Heart left ventricle (tissue), 16 donors: ENCODE measurements around the gene CACNA2D3. TPM values are rescaled to one million over a fixed set of nuclear protein-coding genes. Genes with fewer than 3 reads are reported as not detected.

Source experiments
- ATAC-seq, 4 donors: fragments of 200-7000 bp; cut with Tn5 transposase; one replicate each; pipeline ENCODE4 v1.9.1; 2020 to 2022; ENCODE audit warnings: moderate library complexity in 4 of 4, mild to moderate bottlenecking in 3 of 4, moderate number of reproducible peaks in 1 of 4
- DNase-seq, 5 donors: peaks; one replicate each; pipeline ENCODE4 v3.0.0-alpha.2; 2020
- H3K27ac ChIP-seq, 12 donors: fragments of 200-600 bp; sonication (generic) in 4 of 12; one replicate each; pipeline versions ENCODE4 v1.5.0 to v1.8.0; 2016 to 2022; ENCODE audit warnings: mild to moderate bottlenecking in 2 of 12
- H3K27me3 ChIP-seq, 9 donors: fragments of 200-600 bp; sonication (generic) in 2 of 9; one replicate each; pipeline versions ENCODE4 v1.5.1 to v1.8.0; 2016 to 2022; ENCODE audit warnings: mild to moderate bottlenecking in 3 of 9
- H3K36me3 ChIP-seq, 9 donors: fragments of 200-600 bp; sonication (generic) in 2 of 9; one replicate each; pipeline versions ENCODE4 v1.5.0 to v1.8.0; 2018 to 2022; ENCODE audit warnings: mild to moderate bottlenecking in 2 of 9
- H3K4me1 ChIP-seq, 12 donors: fragments of 200-600 bp; sonication (generic) in 4 of 12; one replicate each; pipeline versions ENCODE4 v1.5.0 to v1.8.0; 2016 to 2022; ENCODE audit warnings: mild to moderate bottlenecking in 3 of 12
- H3K4me3 ChIP-seq, 12 donors: fragments of 200-600 bp; sonication (generic) in 4 of 12; one replicate each; pipeline versions ENCODE4 v1.5.0 to v1.8.0; 2017 to 2022; ENCODE audit warnings: mild to moderate bottlenecking in 9 of 12, moderate library complexity in 4 of 12
- H3K9me3 ChIP-seq, 12 donors: fragments of 200-600 bp; sonication (generic) in 4 of 12; one replicate each; pipeline versions ENCODE4 v1.5.0 to v1.8.0; 2016 to 2022; ENCODE audit warnings: mild to moderate bottlenecking in 1 of 12
- CTCF ChIP-seq, 12 donors: fragments of 200-600 bp; sonication (generic) in 4 of 12; IDR thresholded peaks; one replicate each; pipeline versions ENCODE4 v1.5.0 to v1.8.0; 2018 to 2022; ENCODE audit warnings: antibody characterized with exemption in 12 of 12, mild to moderate bottlenecking in 5 of 12
- POLR2A ChIP-seq, 2 donors: fragments of 450-650 bp; IDR thresholded peaks; one replicate each; pipeline ENCODE4 v1.6.1; 2017; ENCODE audit warnings: antibody characterized with exemption in 2 of 2, mild to moderate bottlenecking in 2 of 2, moderate library complexity in 2 of 2
- WGBS, 4 donors: extraction: QIAGEN DNeasy Blood & Tissue Kit in 2 of 4; methylation state at CpG; one replicate each; pipeline versions ENCODE4 v1.1.5 to v1.1.7; 2013 to 2018; 5-methylcytosine and 5-hydroxymethylcytosine counted together
- intact Hi-C, 10 donors: fragments of 100-400 bp; cut with DNase I; formaldehyde crosslinking; loops; one replicate each; pipeline versions ENCODE4 v1.11.1 to v1.14.2; 2022
- polyA plus RNA-seq, 2 donors: library from polyadenylated mRNA; stranded (reverse); fragments of 200-250 nt; gene quantifications; one replicate each; pipeline ENCODE4 v1.2.3, GENCODE V29; 2013
- total RNA-seq, 9 donors: library from RNA; depleted of rRNA in 2 of 9; stranded (reverse); fragments of >200 nt in 2 of 9; fragmentation: NEBNext Ultra II Directional in 3 of 9; extraction: Animal tissue kit (Norgen Biotek cat#: 25700) in 3 of 9; gene quantifications; one replicate each; pipeline versions ENCODE4 v1.1.0 to v1.2.4, GENCODE V29; 2016 to 2023
- donor health status: ischemic (EF 13 %, LVEDD 7.1; RV severe dilation, severe dysfunction).
- donor health status: healthy with polysubstance abuse.
- donor health status: DM: no; HTN: yes; CAD: no.
- donor health status: DM: no; HTN: no; CAD: no.
- donor health status: ischemic (EF 25% LVEDD 6.9; RV normal size, moderate dysfunction).
- donor health status: ischemic (EF 25% LVEDD 5.7; RV mildly dilated, moderate dysfunction).
- donor health status: healthy.
- donor health status: DM: yes; HTN: yes; CAD: no.
- donor health status: ischemic (EF 35%, LVEDD 5.7; RV mildly dilated, moderate dysfunction).
- donor health status: nonischemic (EF 11% LVEDD 7.7; RV severe dilation, severe dysfunction).
- donor health status: DM: yes; HTN: yes; CAD: no.
- donor health status: PGD.
- donor health status: ischemic (EF 29% LVEDD 5.4; RV normal size, mild dysfunction).
- donor health status: nonischemic (EF 23%, LVEDD 6.1; RV moderate dilation, normal function).

The CACNA2D3 gene
- total and polyA plus RNA-seq, 11 donors = 0.17 to 25.1 (median 12.8) TPM

- Histone ChIP-seq H3K9me3 (no peaks in the 10 kb centered on the region), H3K36me3 (no peaks in the 10 kb centered on the region), H3K27ac (no peak overlapping the region), H3K4me3 (no peak overlapping the region), H3K4me1 (peaks cover 0 to 16% (median 2%) of the 10 kb centered on the region in 12 donors), H3K27me3 (no peaks in the 10 kb centered on the region)
- DNase-seq = no peak
- peak in 2 of 4 donors; percentile 19 to 46 for ATAC-seq
- 20 to 38% (median 24%) methylated on average over 4 to 5 of the region's 5 CpGs for WGBS, 4 donors
- intact Hi-C loops = loop anchor here in 7 of 10 donors (5.0 to 10.0 kb wide), 8 partner anchors 221 to 1301 kb away; partner anchors contain the start of gene WNT5A (in 1 of the 7)
- TF ChIP-seq CTCF (IDR thresholded peaks at IDR 0.05) (no peak), POLR2A (IDR thresholded peaks at IDR 0.05) (no peak)
Observed at GRCh38 chr3:54954022-54954421, 831.7 kb downstream of the CACNA2D3 start.

- intact Hi-C loops = loop anchor here in 7 of 10 donors (5.0 to 10.0 kb wide), 8 partner anchors 220 to 1300 kb away; partner anchors contain the start of gene WNT5A (in 1 of the 7)
- no peaks in the 10 kb centered on the region for H3K9me3 ChIP-seq
- H3K4me1 ChIP-seq = peaks cover 0 to 16% (median 2%) of the 10 kb centered on the region in 12 donors
- H3K4me3 ChIP-seq = no peak overlapping the region
- TF ChIP-seq POLR2A (IDR thresholded peaks at IDR 0.05) (no peak), CTCF (IDR thresholded peaks at IDR 0.05) (no peak)
- DNase-seq = no peak
- no peaks in the 10 kb centered on the region for H3K36me3 ChIP-seq
- H3K27me3 ChIP-seq = no peaks in the 10 kb centered on the region
- no peak overlapping the region for H3K27ac ChIP-seq
- ATAC-seq = no peak
- 86 to 88% (median 87%) methylated on average over 5 of the region's 5 CpGs for WGBS, 4 donors
Observed at GRCh38 chr3:54954521-54954920, 832.2 kb downstream of the CACNA2D3 start.

GRCh38 chr3:54955496-54955895 is 833.1 kb downstream of the CACNA2D3 start:
- TF ChIP-seq CTCF (IDR thresholded peaks at IDR 0.05) = no peak
- TF ChIP-seq POLR2A (IDR thresholded peaks at IDR 0.05) = no peak
- DNase-seq (no peak), ATAC-seq (no peak)
- H3K36me3 ChIP-seq = no peaks in the 10 kb centered on the region
- no peak overlapping the region for H3K4me3 ChIP-seq
- H3K27me3 ChIP-seq = no peaks in the 10 kb centered on the region
- intact Hi-C loops = loop anchor here in 5 of 10 donors (10.0 kb wide), 6 partner anchors 219 to 1299 kb away; partner anchors contain the start of gene WNT5A (in 1 of the 5)
- no peak overlapping the region for H3K27ac ChIP-seq
- no peaks in the 10 kb centered on the region for H3K9me3 ChIP-seq
- WGBS, 4 donors = 82 to 90% (median 87%) methylated on average over 3 of the region's 3 CpGs
- peaks cover 0 to 13% (median 2%) of the 10 kb centered on the region in 12 donors for H3K4me1 ChIP-seq

- no peak for TF ChIP-seq CTCF (IDR thresholded peaks at IDR 0.05)
- TF ChIP-seq POLR2A (IDR thresholded peaks at IDR 0.05) = no peak
- WGBS, 4 donors = 72 to 87% (median 82%) methylated on average over 6 of the region's 6 CpGs
- no peak for ATAC-seq
- Histone ChIP-seq H3K27me3 (no peaks in the 10 kb centered on the region), H3K9me3 (no peaks in the 10 kb centered on the region), H3K4me1 (peaks cover 0 to 13% (median 1%) of the 10 kb centered on the region in 12 donors), H3K27ac (no peak overlapping the region), H3K36me3 (no peaks in the 10 kb centered on the region), H3K4me3 (no peak overlapping the region)
- intact Hi-C loops = loop anchor here in 5 of 10 donors (10.0 kb wide), 6 partner anchors 219 to 1299 kb away; partner anchors contain the start of gene WNT5A (in 1 of the 5)
- no peak for DNase-seq
Observed at GRCh38 chr3:54955941-54956340, 833.6 kb downstream of the CACNA2D3 start.
